ENCODE data around the gene HLA-B. TPM values are rescaled to one million over a fixed set of nuclear protein-coding genes. Genes with fewer than 3 reads are reported as not detected.

Gene HLA-B
- total RNA-seq, 1 experiment from 2014 or later: 68.6 TPM

GRCh38 chr6:31350196-31351032, 6.6 kb downstream of the HLA-B start:
- Histone ChIP-seq H3K18ac (ENCODE audit: insufficient read length, low read depth, low read length) (no peak overlapping the region), H3K4me1 (ENCODE audit: insufficient read depth, low read length) (no peaks in the 10 kb centered on the region), H4K20me1 (ENCODE audit: control insufficient read depth, insufficient read depth, insufficient read length) (no peaks in the 10 kb centered on the region), H3K9ac (ENCODE audit: extremely low read depth, insufficient read length, low read length) (no peak overlapping the region), H3K56ac (ENCODE audit: insufficient read length, low read depth, low read length) (no peak overlapping the region), H2BK15ac (ENCODE audit: low read depth, low read length) (no peak overlapping the region), H3K79me1 (ENCODE audit: insufficient read depth, low read depth, low read length, poor library complexity, severe bottlenecking) (no peaks in the 10 kb centered on the region), H3T11ph (ENCODE audit: low read length) (no peak overlapping the region), H3K4ac (ENCODE audit: low read depth, low read length) (no peak overlapping the region), H2AK5ac (ENCODE audit: insufficient read length, low read length) (no peak overlapping the region), H3K14ac (ENCODE audit: insufficient read depth, low read length) (no peak overlapping the region), H4K5ac (ENCODE audit: insufficient read length, low read depth, low read length) (no peak overlapping the region), H4K91ac (ENCODE audit: insufficient read length, low read depth, low read length) (no peak overlapping the region), H3K79me2 (ENCODE audit: insufficient read depth, low read length) (no peaks in the 10 kb centered on the region), H3K23me2 (ENCODE audit: insufficient read length, low read depth, low read length, poor library complexity, severe bottlenecking) (no peaks in the 10 kb centered on the region), H2BK12ac (ENCODE audit: insufficient read length, low read depth, low read length) (no peak overlapping the region), H2BK20ac (ENCODE audit: low read depth, low read length, poor library complexity, severe bottlenecking) (no peak overlapping the region), H2BK5ac (ENCODE audit: insufficient read length, low read length) (no peak overlapping the region), H3K4me2 (ENCODE audit: insufficient read depth, insufficient read length, low read length) (no peak overlapping the region), H3K9me3 (ENCODE audit: control insufficient read depth, low read depth, low read length) (no peaks in the 10 kb centered on the region), H3K23ac (ENCODE audit: insufficient read length, low read depth, low read length) (no peak overlapping the region), H3K27me3 (ENCODE audit: insufficient read depth, low read length) (no peaks in the 10 kb centered on the region; the same call in 1 of the 2 replicates), H3K27ac (ENCODE audit: insufficient read length, low read depth, low read length) (no peak overlapping the region), H4K8ac (replicated peaks; ENCODE audit: insufficient read length, low read depth, low read length) (no peak overlapping the region), H2BK120ac (ENCODE audit: low read depth, low read length, poor library complexity, severe bottlenecking) (no peak overlapping the region), H2AFZ (ENCODE audit: low read length) (no peak overlapping the region)
- WGBS (ENCODE audit: extremely low coverage, insufficient read length, low lambda C conversion rate): no CpG with 5 or more reads among the region's 11 CpGs
- no peak overlapping the region for H3K27ac Mint-ChIP-seq
- no peak overlapping the region for H3K4me3 Mint-ChIP-seq
- H3K36me3 Mint-ChIP-seq (ENCODE audit: insufficient read depth in 1 of 3, low read depth in 3 of 3): peaks cover 3 to 14% (median 9%) of the 10 kb centered on the region in 3 experiments; a peak in 6 of 7 replicates
- TF ChIP-seq CTCF (conservative IDR thresholded peaks at IDR 0.05): no peak
- H3K9me3 Mint-ChIP-seq: no peaks in the 10 kb centered on the region
- peaks cover 62% of the 10 kb centered on the region for H3K27me3 Mint-ChIP-seq (ENCODE audit: low read depth)
- no peak for DNase-seq
- peaks cover 6 to 11% of the 10 kb centered on the region in 2 experiments for H3K4me1 Mint-ChIP-seq
